Activated CD4-positive, alpha-beta T cell treated with anti-CD3 and anti-CD28 coated beads for 36 hours (primary cell): ENCODE results near the gene SLC25A52. TPM values are rescaled to one million over a fixed set of nuclear protein-coding genes. Genes with fewer than 3 reads are reported as not detected.
"Not testable (repeated sequence)": the region's sequence is repeated elsewhere in the genome, so short reads cannot be mapped to it uniquely, and the experiment has no call there.

Experiments used
- ATAC-seq: fragments of 200-7000 bp; cut with Tn5 transposase; one replicate; pipeline ENCODE4 v1.10.0; 2021; ENCODE audit warnings: mild to moderate bottlenecking, moderate library complexity
- CTCF ChIA-PET: fragments of 350-600 bp; sonication (Branson Sonifier 250); formaldehyde crosslinking; loops from one replicate; lab custom pipeline; 2021; ENCODE audit warnings: antibody characterized with exemption; lab: Charles Lee
- POLR2A ChIA-PET: fragments of 350-600 bp; sonication (Branson Sonifier 250); formaldehyde crosslinking; loops from one replicate; lab custom pipeline; 2021; ENCODE audit warnings: antibody characterized with exemption, inconsistent platforms; lab: Charles Lee
- DNase-seq: peaks from one replicate; pipeline ENCODE4 v3.0.0-alpha.2; 2020
- H3K27ac Mint-ChIP-seq: one replicate; pipeline ENCODE4 v1.8.0; 2021; ENCODE audit warnings: mixed read lengths
- H3K27me3 Mint-ChIP-seq: one replicate; pipeline ENCODE4 v1.8.0; 2021; ENCODE audit warnings: mixed read lengths
- H3K36me3 Mint-ChIP-seq: one replicate; pipeline ENCODE4 v1.8.0; 2021; ENCODE audit warnings: low read depth, mixed read lengths
- H3K4me1 Mint-ChIP-seq: one replicate; pipeline ENCODE4 v1.8.0; 2021; ENCODE audit warnings: mixed read lengths
- H3K4me3 Mint-ChIP-seq: one replicate; pipeline ENCODE4 v1.8.0; 2021; ENCODE audit warnings: mild to moderate bottlenecking, moderate library complexity, mixed read lengths
- H3K9me3 Mint-ChIP-seq: one replicate; pipeline ENCODE4 v1.8.0; 2021; ENCODE audit warnings: low read depth, mixed read lengths
- intact Hi-C, 2 experiments: fragments of 100-400 bp; cut with DNase I in 1 of 2; cut with micrococcal nuclease in 1 of 2; formaldehyde crosslinking; loops; one replicate each; pipeline versions ENCODE4 v1.14.2 to v1.15.1; 2022 to 2024; cut with DNase I, micrococcal nuclease
- total RNA-seq, 2 experiments: library from RNA; stranded (reverse); gene quantifications; one replicate each; pipeline ENCODE4 v1.2.3, GENCODE V29; 2021

Gene SLC25A52
- total RNA-seq, 2 experiments from 2014 or later = not detected

GRCh38 chr18:31776093-31776492 lies 15.4 kb upstream of the SLC25A52 start:
- no peak for DNase-seq
- Mint-ChIP-seq H3K9me3 (peaks cover 18% of the 10 kb centered on the region), H3K36me3 (no peaks in the 10 kb centered on the region), H3K27ac (no peak overlapping the region), H3K27me3 (peaks cover 2% of the 10 kb centered on the region), H3K4me3 (no peak overlapping the region), H3K4me1 (no peaks in the 10 kb centered on the region)
- ChIA-PET CTCF (no interaction called here), POLR2A (no interaction called here)
- intact Hi-C loops = no loop called here
- ATAC-seq = no peak

- CTCF ChIA-PET = no interaction called here
- H3K27me3 Mint-ChIP-seq = peaks cover 4% of the 10 kb centered on the region
- POLR2A ChIA-PET = no interaction called here
- intact Hi-C loops = no loop called here
- H3K9me3 Mint-ChIP-seq = peaks cover 18% of the 10 kb centered on the region
- DNase-seq = no peak
- no peak for ATAC-seq
- H3K27ac Mint-ChIP-seq = no peak overlapping the region
- H3K4me1 Mint-ChIP-seq = no peaks in the 10 kb centered on the region
- no peak overlapping the region for H3K4me3 Mint-ChIP-seq
- H3K36me3 Mint-ChIP-seq = no peaks in the 10 kb centered on the region
Observed at GRCh38 chr18:31774962-31775361, 14.3 kb upstream of the SLC25A52 start.

- no peak overlapping the region for H3K4me3 Mint-ChIP-seq
- DNase-seq (no peak), ATAC-seq (no peak)
- CTCF ChIA-PET = no interaction called here
- no peaks in the 10 kb centered on the region for H3K4me1 Mint-ChIP-seq
- POLR2A ChIA-PET = no interaction called here
- intact Hi-C loops = no loop called here
- peaks cover 4% of the 10 kb centered on the region for H3K27me3 Mint-ChIP-seq
- H3K27ac Mint-ChIP-seq = no peak overlapping the region
- no peaks in the 10 kb centered on the region for H3K36me3 Mint-ChIP-seq
- peaks cover 13% of the 10 kb centered on the region for H3K9me3 Mint-ChIP-seq
Observed at GRCh38 chr18:31774477-31774785, 13.8 kb upstream of the SLC25A52 start.

GRCh38 chr18:31773774-31774476 lies 13.2 kb upstream of the SLC25A52 start:
- Mint-ChIP-seq H3K9me3 (peaks cover 10% of the 10 kb centered on the region), H3K4me3 (no peak overlapping the region), H3K27ac (no peak overlapping the region), H3K36me3 (no peaks in the 10 kb centered on the region), H3K4me1 (no peaks in the 10 kb centered on the region), H3K27me3 (peaks cover 4% of the 10 kb centered on the region)
- DNase-seq (no peak), ATAC-seq (no peak)
- ChIA-PET CTCF (no interaction called here), POLR2A (no interaction called here)
- intact Hi-C loops = no loop called here

DNA sequence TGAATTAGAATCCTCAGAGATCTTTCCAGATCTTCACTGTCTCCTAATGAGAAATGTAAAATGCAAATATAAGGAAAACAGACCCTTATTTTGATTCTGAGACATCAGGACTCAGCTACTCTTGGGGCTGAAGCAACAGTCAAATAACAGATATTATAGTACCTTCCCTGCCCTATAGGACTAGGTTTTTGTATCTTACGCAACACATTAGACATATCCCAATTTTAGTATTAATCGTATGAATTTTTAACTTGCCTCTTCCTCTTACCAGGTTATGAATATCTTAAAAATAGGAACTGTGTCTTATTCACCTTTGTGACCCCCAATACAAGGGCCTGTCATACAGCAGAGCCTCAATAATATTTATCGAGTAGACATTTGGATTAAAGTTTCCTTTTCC lies 12.0 kb upstream of the SLC25A52 start:
- CTCF ChIA-PET = no interaction called here
- Mint-ChIP-seq H3K4me3 (no peak overlapping the region), H3K9me3 (no peaks in the 10 kb centered on the region), H3K36me3 (no peaks in the 10 kb centered on the region), H3K27ac (no peak overlapping the region), H3K27me3 (peaks cover 2% of the 10 kb centered on the region), H3K4me1 (no peaks in the 10 kb centered on the region)
- POLR2A ChIA-PET = no interaction called here
- ATAC-seq (no peak), DNase-seq (no peak)
- intact Hi-C loops = no loop called here

DNA sequence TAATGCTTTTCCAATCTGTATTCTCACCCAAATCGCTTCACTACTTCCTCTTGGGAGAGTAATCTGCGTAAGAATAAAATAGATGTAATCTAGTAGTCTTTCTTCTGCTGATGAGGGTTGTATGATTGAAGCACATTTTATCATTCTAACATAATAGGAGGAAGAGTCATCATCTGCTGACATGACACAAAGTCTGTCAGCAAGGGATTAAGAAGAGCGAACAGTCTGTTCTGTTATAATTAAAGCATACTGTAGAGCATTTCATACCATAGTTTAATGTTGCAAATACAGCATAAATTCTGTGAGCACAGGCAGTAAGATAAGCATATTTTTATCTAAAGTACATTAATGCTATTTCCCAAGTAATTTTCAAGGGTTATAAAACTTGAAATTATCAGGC lies 10.4 kb downstream of the SLC25A52 start:
- no peaks in the 10 kb centered on the region for H3K27me3 Mint-ChIP-seq
- DNase-seq (no peak), ATAC-seq (no peak)
- H3K4me1 Mint-ChIP-seq = no peaks in the 10 kb centered on the region
- ChIA-PET POLR2A (no interaction called here), CTCF (interaction anchor here (1.9 kb wide), 1 partner anchor 9 kb away, joined by 5 read pairs; no protein-coding TSS in a partner anchor)
- no peaks in the 10 kb centered on the region for H3K36me3 Mint-ChIP-seq
- no peak overlapping the region for H3K4me3 Mint-ChIP-seq
- H3K9me3 Mint-ChIP-seq = no peaks in the 10 kb centered on the region
- H3K27ac Mint-ChIP-seq = no peak overlapping the region
- intact Hi-C loops = no loop called here

GRCh38 chr18:31746396-31746795 lies 14.3 kb downstream of the SLC25A52 start:
- ChIA-PET CTCF (interaction anchor here (0.5 to 2.2 kb wide), 2 partner anchors 12 to 77 kb away, joined by 4 to 6 read pairs; no protein-coding TSS in a partner anchor), POLR2A (no interaction called here)
- no peaks in the 10 kb centered on the region for H3K4me1 Mint-ChIP-seq
- intact Hi-C loops = no loop called here
- no peaks in the 10 kb centered on the region for H3K27me3 Mint-ChIP-seq
- H3K27ac Mint-ChIP-seq = no peak overlapping the region
- no peaks in the 10 kb centered on the region for H3K9me3 Mint-ChIP-seq
- H3K36me3 Mint-ChIP-seq = no peaks in the 10 kb centered on the region
- no peak overlapping the region for H3K4me3 Mint-ChIP-seq
- ATAC-seq (no peak), DNase-seq (no peak)

DNA sequence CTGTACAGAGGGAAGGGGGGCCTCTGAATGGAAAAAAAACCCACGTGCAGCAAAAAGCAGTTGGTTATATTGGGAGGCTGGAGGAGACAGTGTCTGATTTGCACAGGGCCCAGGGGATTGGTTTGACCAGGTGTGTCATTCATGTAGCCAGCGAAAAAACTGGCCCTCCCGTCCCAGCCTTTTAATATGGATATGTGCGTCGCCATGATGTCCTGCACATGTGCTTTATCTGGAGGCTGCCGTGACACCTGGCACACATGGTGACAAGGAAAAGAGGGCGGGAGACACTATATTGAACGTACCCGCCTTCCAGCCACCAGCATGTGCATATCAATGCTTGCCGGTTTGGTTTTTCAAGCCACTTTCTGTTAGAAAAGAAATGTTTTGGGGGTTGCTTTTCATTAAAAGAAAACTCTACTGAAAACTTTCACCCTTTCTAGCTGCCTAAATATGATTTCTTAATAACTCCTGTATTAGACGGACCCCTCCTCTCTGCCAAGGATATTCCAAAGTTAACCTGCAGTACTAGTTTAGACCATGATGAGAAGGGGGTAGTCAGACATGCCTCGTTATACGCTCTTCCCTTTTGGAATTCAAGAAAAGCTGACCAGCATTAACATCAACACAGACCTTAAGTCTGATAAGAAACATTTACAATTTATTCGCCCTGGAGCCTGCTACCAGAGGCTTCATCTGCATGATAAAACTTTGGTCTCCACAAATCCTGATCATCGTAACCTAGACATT lies 16.2 kb downstream of the SLC25A52 start:
- no peak for DNase-seq
- H3K4me3 Mint-ChIP-seq = no peak overlapping the region
- H3K27ac Mint-ChIP-seq = no peak overlapping the region
- H3K9me3 Mint-ChIP-seq = no peaks in the 10 kb centered on the region
- no peaks in the 10 kb centered on the region for H3K36me3 Mint-ChIP-seq
- no peaks in the 10 kb centered on the region for H3K27me3 Mint-ChIP-seq
- intact Hi-C loops = loop anchor here in 1 of 2 experiments (5.0 kb wide), 1 partner anchor 187 kb away; no protein-coding TSS in a partner anchor
- H3K4me1 Mint-ChIP-seq = no peaks in the 10 kb centered on the region
- no peak for ATAC-seq
- ChIA-PET CTCF (interaction anchor here (0.7 kb wide), 1 partner anchor 31 kb away, joined by 3 read pairs; no protein-coding TSS in a partner anchor), POLR2A (no interaction called here)

DNA sequence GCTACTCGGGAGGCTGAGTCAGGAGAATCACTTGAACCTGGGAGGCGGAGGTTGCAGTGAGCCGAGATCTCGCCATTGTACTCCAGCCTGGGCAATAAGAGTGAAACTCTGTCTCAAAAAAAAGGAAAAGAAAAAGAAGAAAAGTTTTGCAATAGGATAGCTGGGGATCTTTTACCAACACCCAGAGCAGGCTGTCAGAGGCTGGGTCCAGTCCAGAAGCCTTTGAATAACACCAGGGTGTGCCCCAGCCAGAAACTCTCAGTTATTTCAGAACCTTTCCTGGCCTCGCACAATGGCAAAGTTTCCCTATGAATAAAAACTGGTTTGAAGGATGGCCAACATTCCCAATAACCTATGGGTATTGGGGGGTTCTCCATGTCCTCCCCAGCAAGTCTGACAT lies 17.1 kb downstream of the SLC25A52 start:
- POLR2A ChIA-PET, H3K4me3 Mint-ChIP-seq, H3K27ac Mint-ChIP-seq, H3K9me3 Mint-ChIP-seq, DNase-seq, H3K27me3 Mint-ChIP-seq, ATAC-seq, H3K36me3 Mint-ChIP-seq, H3K4me1 Mint-ChIP-seq: not testable (repeated sequence)
- CTCF ChIA-PET = interaction anchor here (0.7 to 1.2 kb wide), 2 partner anchors 19 to 30 kb away, joined by 3 read pairs; no protein-coding TSS in a partner anchor
- intact Hi-C loops = loop anchor here in 1 of 2 experiments (5.0 kb wide), 1 partner anchor 186 kb away; no protein-coding TSS in a partner anchor

DNA sequence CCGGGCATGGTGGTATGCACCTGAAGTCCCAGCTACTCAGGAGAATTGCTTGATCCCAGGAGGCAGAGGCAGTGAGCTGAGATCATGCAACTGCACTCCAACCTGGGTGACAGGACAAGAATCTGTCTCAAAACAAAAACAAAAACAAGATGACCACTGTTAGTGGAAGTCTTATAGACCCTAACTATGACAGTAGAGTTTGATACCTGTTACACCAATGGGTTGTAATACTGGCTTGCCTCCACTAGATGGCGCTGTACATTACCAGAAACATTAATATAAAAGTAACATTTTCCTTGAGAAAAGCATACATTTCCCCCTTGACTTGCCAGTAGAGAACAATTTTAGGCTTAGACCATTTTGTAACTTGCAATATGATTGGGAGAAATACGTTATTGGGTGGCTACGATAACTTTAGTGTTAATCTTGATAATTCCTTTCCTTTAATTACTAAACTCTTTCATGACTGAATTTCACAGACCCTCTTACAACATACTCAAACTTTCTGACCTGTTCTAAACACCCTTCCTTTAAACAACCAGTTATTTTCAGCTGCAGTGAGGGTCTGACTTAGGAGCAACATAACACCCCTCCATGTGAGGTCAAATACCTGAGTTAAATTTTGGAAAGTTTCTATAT lies 19.5 kb downstream of the SLC25A52 start:
- CTCF ChIA-PET = interaction anchor here (0.6 to 1.8 kb wide), 9 partner anchors 9 to 236 kb away, joined by 3 to 6 read pairs (median 4); no protein-coding TSS in a partner anchor
- Mint-ChIP-seq H3K4me3 (no peak overlapping the region), H3K27ac (no peak overlapping the region), H3K9me3 (peaks cover 5% of the 10 kb centered on the region), H3K36me3 (no peaks in the 10 kb centered on the region), H3K4me1 (no peaks in the 10 kb centered on the region), H3K27me3 (no peaks in the 10 kb centered on the region)
- peak; percentile 73 for DNase-seq
- ATAC-seq = no peak
- POLR2A ChIA-PET = no interaction called here
- intact Hi-C loops = loop anchor here (1.0 to 5.0 kb wide), 6 partner anchors 78 to 812 kb away; no protein-coding TSS in a partner anchor

- peaks cover 5% of the 10 kb centered on the region for H3K9me3 Mint-ChIP-seq
- no peaks in the 10 kb centered on the region for H3K4me1 Mint-ChIP-seq
- H3K27ac Mint-ChIP-seq = no peak overlapping the region
- ATAC-seq (no peak), DNase-seq (no peak)
- intact Hi-C loops = loop anchor here in 1 of 2 experiments (2.0 to 5.0 kb wide), 2 partner anchors 183 to 813 kb away; no protein-coding TSS in a partner anchor
- H3K4me3 Mint-ChIP-seq = no peak overlapping the region
- no peaks in the 10 kb centered on the region for H3K27me3 Mint-ChIP-seq
- no peaks in the 10 kb centered on the region for H3K36me3 Mint-ChIP-seq
- CTCF ChIA-PET = no interaction called here
- POLR2A ChIA-PET = no interaction called here
Observed at GRCh38 chr18:31740180-31740579, 20.5 kb downstream of the SLC25A52 start.
